Measurements from ENCODE around the gene OPN1MW3.

OPN1MW3 gene

DNA sequence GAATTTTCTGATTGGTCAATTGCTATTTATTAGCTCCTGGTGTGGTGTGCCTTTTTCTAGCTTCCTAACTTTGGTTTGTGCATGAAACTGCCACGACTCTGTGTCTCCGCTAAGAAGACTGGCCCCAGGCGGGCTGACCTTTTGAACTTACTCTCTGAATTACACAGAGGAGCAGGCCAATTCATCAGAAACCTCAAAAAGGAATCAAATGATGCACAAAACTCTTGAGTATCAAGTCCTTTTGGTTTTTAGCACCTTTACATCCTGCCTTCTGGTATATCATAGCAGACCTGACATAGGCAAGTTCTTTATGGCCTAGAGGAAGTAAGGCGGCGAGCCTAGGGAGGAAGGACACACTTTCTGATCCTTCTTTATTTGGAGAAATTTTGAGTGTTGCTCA is 55.8 kb downstream of the OPN1MW3 start:
- H3K27ac ChIP-seq: no peak overlapping the region
- no peak for TF ChIP-seq CTCF (conservative IDR thresholded peaks at IDR 0.05)

DNA sequence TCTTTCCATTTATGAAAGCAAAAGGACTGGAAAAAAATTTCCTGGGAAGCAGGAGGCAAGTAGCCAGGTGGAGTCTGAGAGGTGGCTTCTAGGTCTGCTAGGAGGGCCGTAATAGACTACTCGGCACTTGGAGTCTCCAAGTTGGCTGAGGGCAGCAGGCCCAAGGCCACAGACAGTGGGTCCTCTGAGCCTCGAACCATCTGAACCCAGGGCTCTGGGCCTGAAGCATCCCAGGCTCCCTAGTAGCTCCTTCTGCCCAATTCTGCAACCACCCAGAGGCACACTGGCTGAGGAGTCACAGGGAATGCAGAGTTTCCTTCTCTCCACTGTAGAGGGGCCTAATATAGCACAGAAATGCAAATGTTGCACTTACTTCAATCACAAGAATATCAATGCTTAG is 58.0 kb downstream of the OPN1MW3 start:
- H3K27ac ChIP-seq: no peak overlapping the region
- no peak for TF ChIP-seq CTCF (conservative IDR thresholded peaks at IDR 0.05)

- no peak overlapping the region for H3K27ac ChIP-seq
- TF ChIP-seq CTCF (conservative IDR thresholded peaks at IDR 0.05): peak; percentile 68
These were observed 60.1 kb downstream of the OPN1MW3 start for GRCh38 chrX:154317391-154317995.

GRCh38 chrX:154320406-154320805 is 63.0 kb downstream of the OPN1MW3 start:
- H3K27ac ChIP-seq: no peak overlapping the region

More at GRCh38 chrX:154320406-154320805, 63.0 kb downstream of the OPN1MW3 start:
- no peak for TF ChIP-seq CTCF (conservative IDR thresholded peaks at IDR 0.05)

Data from VCaP (cell line).